GM21447 (cell line): ENCODE measurements around the gene SLC26A9.

Source experiments
- ATAC-seq: cut with Tn5 transposase; IDR thresholded peaks from one replicate; pipeline ENCODE4 v1.9.1; 2021; ENCODE audit not compliant: unreplicated experiment

The SLC26A9 gene, protein sequence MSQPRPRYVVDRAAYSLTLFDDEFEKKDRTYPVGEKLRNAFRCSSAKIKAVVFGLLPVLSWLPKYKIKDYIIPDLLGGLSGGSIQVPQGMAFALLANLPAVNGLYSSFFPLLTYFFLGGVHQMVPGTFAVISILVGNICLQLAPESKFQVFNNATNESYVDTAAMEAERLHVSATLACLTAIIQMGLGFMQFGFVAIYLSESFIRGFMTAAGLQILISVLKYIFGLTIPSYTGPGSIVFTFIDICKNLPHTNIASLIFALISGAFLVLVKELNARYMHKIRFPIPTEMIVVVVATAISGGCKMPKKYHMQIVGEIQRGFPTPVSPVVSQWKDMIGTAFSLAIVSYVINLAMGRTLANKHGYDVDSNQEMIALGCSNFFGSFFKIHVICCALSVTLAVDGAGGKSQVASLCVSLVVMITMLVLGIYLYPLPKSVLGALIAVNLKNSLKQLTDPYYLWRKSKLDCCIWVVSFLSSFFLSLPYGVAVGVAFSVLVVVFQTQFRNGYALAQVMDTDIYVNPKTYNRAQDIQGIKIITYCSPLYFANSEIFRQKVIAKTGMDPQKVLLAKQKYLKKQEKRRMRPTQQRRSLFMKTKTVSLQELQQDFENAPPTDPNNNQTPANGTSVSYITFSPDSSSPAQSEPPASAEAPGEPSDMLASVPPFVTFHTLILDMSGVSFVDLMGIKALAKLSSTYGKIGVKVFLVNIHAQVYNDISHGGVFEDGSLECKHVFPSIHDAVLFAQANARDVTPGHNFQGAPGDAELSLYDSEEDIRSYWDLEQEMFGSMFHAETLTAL

GRCh38 chr1:205943245-205943644, at the start of gene SLC26A9:
Gene SLC26A9, minus strand, starts transcription at chr1:205943456. Its CDS starts 7,636 bp downstream, at chr1:205935820.
- no peak for ATAC-seq

DNA sequence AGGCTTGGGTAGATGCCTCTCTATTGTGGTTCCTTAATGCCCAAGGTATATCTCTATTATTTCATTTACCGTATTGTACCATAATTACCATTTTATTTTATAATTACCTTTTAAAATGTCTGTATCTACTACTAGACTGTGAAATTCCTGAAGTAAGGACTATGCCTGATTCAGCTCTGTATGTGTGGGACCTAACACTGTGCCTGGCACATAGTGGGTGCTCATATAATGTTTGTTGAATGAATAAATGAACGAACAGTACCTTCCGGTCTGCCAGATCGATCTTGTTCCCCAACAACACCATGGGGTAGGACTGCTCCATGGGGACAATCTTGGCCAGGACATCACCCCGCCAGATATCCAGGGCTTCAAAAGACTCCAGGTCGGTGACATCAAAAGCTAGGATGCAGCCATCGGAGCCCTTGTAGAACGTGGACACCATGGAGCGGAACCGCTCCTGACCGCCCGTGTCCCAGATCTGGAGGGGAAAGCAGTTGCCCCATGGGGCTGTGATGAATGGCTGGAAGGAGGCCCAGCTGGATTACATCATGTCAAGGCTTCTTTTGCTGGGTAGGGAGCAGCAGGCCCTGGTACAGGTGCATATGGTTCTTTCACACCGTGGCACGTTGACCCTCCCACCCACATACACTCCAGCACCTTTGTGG, 49.1 kb upstream of the SLC26A9 start:
- no peak for ATAC-seq

DNA sequence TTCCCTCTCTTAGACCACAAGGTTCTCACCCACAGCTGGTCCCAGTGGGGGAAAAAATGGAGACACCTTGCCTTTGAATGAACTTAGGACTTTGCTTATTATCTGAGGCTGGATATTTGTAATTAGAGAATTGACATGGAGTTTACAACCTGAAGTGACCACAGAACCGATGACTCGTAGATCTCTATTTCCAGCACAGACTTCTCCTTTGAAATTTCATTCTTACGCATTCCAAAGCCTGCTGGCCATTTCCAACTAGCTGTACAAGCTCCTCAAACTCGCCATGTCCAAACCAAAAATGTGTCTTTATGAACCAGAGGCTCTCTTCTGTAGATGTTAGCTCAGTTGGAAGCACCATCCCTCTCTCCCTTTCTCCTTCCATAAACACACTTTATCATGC, 48.0 kb upstream of the SLC26A9 start:
- ATAC-seq: no peak

GRCh38 chr1:205990226-205990625, 47.0 kb upstream of the SLC26A9 start:
- no peak for ATAC-seq

GRCh38 chr1:205989786-205990185, 46.5 kb upstream of the SLC26A9 start:
- no peak for ATAC-seq

DNA sequence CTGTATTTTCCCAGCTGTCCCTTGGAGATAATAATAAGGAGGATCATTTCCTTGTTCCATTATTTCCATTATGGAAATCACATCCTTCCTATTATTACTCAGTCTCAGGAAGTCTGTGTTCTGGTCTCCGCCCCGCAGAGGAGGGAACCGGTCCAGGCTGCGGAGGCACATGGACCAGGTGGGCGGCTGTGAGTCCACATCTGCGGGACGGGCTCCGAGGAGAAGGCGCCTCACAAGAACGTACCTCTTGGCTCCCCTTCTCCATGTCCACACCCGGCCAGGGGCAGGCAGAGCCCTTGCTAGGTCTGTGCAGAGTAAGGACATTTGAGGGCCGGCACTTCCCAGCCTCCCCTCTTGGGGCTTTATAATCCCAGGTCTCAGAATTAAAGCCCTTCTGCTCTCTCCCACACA, 45.3 kb upstream of the SLC26A9 start:
- no peak for ATAC-seq

GRCh38 chr1:205986861-205987260, 43.6 kb upstream of the SLC26A9 start:
- no peak for ATAC-seq

GRCh38 chr1:205986292-205986691, 43.0 kb upstream of the SLC26A9 start:
- no peak for ATAC-seq

GRCh38 chr1:205985330-205986005, 42.2 kb upstream of the SLC26A9 start:
- ATAC-seq: no peak

- ATAC-seq: no peak
Observed at GRCh38 chr1:205983925-205984725, 40.9 kb upstream of the SLC26A9 start.

GRCh38 chr1:205981257-205981656, 38.0 kb upstream of the SLC26A9 start:
- ATAC-seq: no peak

GRCh38 chr1:205980237-205980870, 37.1 kb upstream of the SLC26A9 start:
- no peak for ATAC-seq

- ATAC-seq: no peak
Observed at GRCh38 chr1:205979301-205979700, 36.0 kb upstream of the SLC26A9 start.

DNA sequence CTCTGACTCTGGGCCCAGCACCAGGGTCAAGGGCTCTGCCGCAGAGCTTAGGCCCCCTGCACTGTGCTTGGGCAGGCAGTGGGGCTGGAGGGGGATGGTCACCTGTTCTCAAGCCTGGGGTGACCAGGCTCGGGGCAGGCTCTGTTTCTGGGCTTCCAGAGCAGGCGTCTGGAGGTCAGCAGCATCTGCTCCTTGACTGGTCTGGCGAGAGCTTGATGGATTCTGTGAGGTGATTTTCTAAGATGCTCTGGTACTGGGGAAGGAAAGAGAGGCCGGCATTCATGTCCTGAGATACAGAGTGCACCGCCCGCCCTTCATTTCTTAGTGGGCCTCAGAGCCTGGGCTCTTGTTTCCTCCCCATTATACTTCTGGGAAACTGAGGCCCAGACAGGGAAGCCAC, 35.4 kb upstream of the SLC26A9 start:
- ATAC-seq: no peak

DNA sequence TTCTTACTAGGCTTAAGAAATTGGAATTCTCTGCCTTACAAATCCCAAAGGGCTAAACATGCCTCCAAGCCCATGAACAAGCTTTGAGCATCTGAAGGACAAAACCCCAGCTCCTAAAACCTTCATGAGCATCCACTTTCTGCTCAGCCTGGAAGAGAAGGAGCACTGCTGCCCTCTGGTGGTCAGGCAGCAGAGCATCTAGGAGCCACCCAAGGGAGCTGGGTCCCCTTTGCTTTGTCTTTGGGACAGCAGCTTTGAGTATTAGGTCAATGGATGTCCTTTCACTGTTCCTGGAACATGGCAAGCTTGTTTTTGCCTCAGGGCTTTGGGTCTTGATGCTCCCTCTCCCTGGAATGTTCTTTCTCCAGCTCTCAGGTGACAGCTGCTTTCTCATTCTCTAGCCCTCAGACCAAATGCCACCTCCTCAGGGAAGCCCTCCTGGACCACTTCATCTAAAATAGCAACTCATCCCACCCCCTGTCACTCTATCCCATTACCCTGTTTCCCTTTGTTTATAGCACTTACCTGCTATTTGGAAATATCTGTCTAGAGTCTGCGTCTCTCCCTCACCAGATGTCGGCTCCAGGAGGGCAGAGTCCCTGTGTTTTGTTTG, 34.3 kb upstream of the SLC26A9 start:
- ATAC-seq: no peak

GRCh38 chr1:205976708-205977401, 33.6 kb upstream of the SLC26A9 start:
- ATAC-seq: no peak

- ATAC-seq: no peak
Observed at GRCh38 chr1:205976036-205976435, 32.8 kb upstream of the SLC26A9 start.

- no peak for ATAC-seq
Observed at GRCh38 chr1:205975387-205975998, 32.2 kb upstream of the SLC26A9 start.
